Measurements from ENCODE around the gene MFSD6. TPM values are rescaled to one million over a fixed set of nuclear protein-coding genes. Genes with fewer than 3 reads are reported as not detected.

Gene MFSD6
- total RNA-seq, 6 experiments from 2014 or later, result 3.2 to 10.4 (median 9.5) TPM

DNA sequence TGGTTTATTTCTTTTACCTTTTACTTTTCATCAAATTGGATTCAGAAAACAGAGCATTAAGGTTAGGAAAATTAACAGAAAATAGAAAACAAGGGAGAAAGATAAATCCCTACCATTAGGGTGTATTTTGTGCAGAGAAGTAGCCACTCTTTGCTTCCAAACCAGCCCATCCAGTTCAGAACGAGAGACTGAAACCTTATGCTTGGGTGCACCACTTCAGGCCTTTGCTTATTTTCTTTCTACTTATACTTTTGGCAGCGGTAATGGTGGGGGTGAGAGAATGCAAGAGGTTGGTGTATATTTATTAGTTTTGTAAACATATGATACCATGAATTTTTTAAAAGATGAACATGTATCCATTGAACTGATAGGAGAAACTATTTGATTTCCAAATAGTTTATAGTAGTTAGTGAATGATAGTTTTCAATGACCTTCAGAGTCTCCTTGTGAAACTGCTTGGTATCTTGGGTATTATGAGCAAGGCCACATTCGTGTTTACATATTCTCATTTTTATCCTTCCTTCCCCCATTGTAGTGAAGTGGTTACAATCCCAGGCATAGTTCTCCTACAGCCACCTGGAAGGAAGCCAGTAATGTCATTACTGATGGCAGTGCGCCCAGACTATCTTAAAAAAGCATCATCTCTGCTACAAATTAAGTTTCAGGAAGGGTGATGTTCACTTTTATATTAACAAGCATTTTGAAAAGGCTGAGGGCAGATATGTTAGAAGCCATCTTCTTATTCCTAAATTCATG is 60.8 kb downstream of the MFSD6 start:
- Mint-ChIP-seq H3K4me1 (ENCODE audit: low read depth) (peaks cover 46% of the 10 kb centered on the region), H3K27ac (peak overlapping the region; percentile 91), H3K4me3 (no peak overlapping the region), H3K9me3 (peaks cover 10% of the 10 kb centered on the region), H3K36me3 (ENCODE audit: low read depth) (peaks cover 5% of the 10 kb centered on the region; the same call in 1 of the 2 replicates), H3K27me3 (ENCODE audit: insufficient read depth) (no peaks in the 10 kb centered on the region)
- TF ChIP-seq, protein P1, sequence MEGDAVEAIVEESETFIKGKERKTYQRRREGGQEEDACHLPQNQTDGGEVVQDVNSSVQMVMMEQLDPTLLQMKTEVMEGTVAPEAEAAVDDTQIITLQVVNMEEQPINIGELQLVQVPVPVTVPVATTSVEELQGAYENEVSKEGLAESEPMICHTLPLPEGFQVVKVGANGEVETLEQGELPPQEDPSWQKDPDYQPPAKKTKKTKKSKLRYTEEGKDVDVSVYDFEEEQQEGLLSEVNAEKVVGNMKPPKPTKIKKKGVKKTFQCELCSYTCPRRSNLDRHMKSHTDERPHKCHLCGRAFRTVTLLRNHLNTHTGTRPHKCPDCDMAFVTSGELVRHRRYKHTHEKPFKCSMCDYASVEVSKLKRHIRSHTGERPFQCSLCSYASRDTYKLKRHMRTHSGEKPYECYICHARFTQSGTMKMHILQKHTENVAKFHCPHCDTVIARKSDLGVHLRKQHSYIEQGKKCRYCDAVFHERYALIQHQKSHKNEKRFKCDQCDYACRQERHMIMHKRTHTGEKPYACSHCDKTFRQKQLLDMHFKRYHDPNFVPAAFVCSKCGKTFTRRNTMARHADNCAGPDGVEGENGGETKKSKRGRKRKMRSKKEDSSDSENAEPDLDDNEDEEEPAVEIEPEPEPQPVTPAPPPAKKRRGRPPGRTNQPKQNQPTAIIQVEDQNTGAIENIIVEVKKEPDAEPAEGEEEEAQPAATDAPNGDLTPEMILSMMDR (IDR thresholded peaks at IDR 0.05), result no peak
- DNase-seq, result peak; percentile 92

DNA sequence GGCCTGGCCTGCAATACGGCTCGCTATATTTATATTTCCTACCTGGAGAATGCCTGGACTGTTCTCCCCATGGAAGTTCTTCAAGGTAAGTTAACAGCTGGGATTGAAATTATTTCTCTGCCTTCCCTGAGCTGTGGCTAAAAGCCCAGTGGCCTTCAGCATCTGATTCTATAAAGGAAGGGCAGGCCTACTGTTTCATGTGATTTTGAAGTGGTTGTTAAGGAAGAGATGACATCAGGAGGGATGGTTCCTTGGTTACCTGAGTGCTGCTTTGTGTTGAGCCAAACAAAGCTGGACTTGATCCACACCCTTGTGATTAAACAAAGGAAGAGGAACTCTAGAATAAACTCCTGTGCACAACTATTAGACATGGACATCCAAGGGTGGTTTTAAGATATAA is 61.6 kb downstream of the MFSD6 start:
- Mint-ChIP-seq H3K4me1 (ENCODE audit: low read depth) (peaks cover 46% of the 10 kb centered on the region), H3K36me3 (ENCODE audit: low read depth) (peaks cover 6% of the 10 kb centered on the region; the same call in 1 of the 2 replicates), H3K27me3 (ENCODE audit: insufficient read depth) (no peaks in the 10 kb centered on the region), H3K27ac (peak overlapping the region; percentile 91), H3K4me3 (no peak overlapping the region), H3K9me3 (peaks cover 11% of the 10 kb centered on the region)
- peak; percentile 50 for DNase-seq
- TF ChIP-seq, protein P1 (IDR thresholded peaks at IDR 0.05), result no peak

DNA sequence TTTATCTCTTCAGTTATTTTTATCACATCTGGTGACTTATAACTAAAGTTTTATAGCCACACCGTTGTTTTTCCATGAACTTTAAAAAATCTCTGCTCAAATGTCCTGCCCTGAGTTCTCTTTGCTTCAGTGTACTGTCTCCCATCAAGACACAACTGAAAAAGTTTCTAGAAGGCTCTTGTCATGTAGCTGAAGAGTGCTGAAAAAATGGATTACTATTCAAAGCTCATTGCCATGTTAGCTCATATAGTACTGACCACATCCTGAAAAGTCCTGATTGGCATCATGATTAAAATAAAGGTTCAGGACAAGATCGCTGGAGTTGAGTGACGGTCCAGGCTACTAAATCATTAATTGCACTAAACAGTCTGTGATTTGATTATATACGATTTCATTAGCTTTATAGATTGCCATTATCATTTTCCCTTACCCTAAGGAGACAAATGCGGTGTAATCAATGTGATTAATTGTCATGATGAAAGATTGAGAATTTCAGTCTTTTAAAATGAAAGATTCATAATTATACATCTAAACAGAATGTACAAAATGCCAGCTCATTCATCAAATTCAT is 62.2 kb downstream of the MFSD6 start:
- H3K4me1 Mint-ChIP-seq (ENCODE audit: low read depth), result peaks cover 46% of the 10 kb centered on the region
- H3K27ac Mint-ChIP-seq, result peak overlapping the region; percentile 91
- no peak overlapping the region for H3K4me3 Mint-ChIP-seq
- TF ChIP-seq, protein P1 (IDR thresholded peaks at IDR 0.05), result no peak
- no peaks in the 10 kb centered on the region for H3K27me3 Mint-ChIP-seq (ENCODE audit: insufficient read depth)
- H3K36me3 Mint-ChIP-seq (ENCODE audit: low read depth), result peaks cover 6% of the 10 kb centered on the region; the same call in 1 of the 2 replicates
- DNase-seq, result no peak
- H3K9me3 Mint-ChIP-seq, result peaks cover 11% of the 10 kb centered on the region

DNA sequence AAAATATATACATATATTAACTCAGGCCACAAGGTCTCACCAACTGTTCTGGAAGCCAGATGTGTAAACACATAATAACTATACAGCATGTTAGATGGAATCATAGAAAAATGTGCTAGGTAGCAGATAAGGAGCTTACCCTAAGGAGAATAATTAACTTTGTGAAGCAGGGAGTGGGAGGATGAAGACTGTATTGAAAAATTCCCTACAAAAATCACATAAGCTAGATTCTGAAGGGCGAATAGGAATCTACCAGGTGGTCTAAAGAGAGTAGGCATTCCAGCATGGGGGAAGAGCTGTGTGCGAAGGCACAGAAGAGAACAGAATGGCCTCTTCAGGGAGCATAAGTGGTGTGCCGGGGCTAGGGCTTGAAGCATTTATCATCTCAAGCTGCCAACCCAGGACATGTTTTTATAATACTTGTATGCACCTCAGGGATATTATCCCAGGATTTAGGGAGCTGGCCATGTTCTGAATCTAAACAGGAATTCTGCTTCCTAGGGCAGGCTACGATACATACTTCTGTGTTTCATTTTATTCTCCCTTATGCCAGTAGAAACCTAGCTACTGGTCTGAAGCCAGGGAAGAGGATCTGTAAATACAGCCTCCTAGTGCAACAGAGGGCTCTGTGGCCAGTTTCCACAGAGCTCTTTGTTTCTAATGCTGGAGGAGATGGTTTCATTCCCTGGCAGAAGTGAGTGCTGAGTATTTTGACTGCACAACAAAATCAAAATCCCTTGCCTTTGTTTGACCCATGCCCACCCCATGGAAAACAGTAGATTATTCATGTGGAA is 69.7 kb downstream of the MFSD6 start:
- no peaks in the 10 kb centered on the region for H3K4me1 Mint-ChIP-seq (ENCODE audit: low read depth)
- TF ChIP-seq, protein P1 (IDR thresholded peaks at IDR 0.05), result no peak
- H3K4me3 Mint-ChIP-seq, result no peak overlapping the region
- no peak for DNase-seq
- H3K27me3 Mint-ChIP-seq (ENCODE audit: insufficient read depth), result no peaks in the 10 kb centered on the region; the same call in 1 of the 2 replicates
- H3K9me3 Mint-ChIP-seq, result peaks cover 10% of the 10 kb centered on the region
- H3K27ac Mint-ChIP-seq, result no peak overlapping the region
- H3K36me3 Mint-ChIP-seq (ENCODE audit: low read depth), result peaks cover 6% of the 10 kb centered on the region; the same call in 1 of the 2 replicates

DNA sequence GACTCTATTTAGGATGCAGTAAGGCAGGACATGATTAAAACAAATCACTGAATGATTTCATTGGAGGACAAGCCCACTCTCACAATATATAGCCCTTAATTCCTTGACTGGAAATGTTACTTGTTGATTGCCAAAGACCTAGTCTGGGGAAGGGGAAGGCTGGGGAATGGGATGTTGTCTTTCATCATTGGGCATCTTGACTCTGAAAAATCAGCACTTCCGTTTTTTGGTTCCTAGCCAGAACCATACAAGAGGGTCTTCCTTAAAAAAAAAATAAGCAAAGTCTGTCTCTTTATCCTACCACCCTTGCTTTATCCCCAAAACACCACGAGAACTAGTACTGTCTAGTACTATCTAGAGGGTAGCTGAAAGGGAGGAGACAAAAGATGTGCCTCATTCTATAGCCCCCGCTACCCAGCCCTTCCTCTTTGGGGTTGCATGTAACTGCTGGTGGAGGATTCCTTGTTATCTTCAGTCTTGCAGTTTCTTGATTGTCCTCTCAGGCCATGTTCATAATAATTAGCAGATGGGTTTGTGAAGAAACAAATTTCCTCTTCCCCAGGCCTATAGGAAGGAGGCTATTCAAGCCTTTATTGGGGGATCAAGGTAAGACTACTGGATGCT is 70.5 kb downstream of the MFSD6 start:
- TF ChIP-seq, protein P1 (IDR thresholded peaks at IDR 0.05), result no peak
- no peak for DNase-seq
- Mint-ChIP-seq H3K27me3 (ENCODE audit: insufficient read depth) (no peaks in the 10 kb centered on the region; the same call in 1 of the 2 replicates), H3K36me3 (ENCODE audit: low read depth) (peaks cover 4% of the 10 kb centered on the region; the same call in 1 of the 2 replicates), H3K27ac (no peak overlapping the region), H3K4me3 (no peak overlapping the region), H3K9me3 (peaks cover 4% of the 10 kb centered on the region), H3K4me1 (ENCODE audit: low read depth) (no peaks in the 10 kb centered on the region)
